Measurements from ENCODE around the gene NFIB. TPM values are rescaled to one million over a fixed set of nuclear protein-coding genes. Genes with fewer than 3 reads are reported as not detected.

Gene NFIB
- total RNA-seq, 1 experiment from 2014 or later, result 18.6 TPM

GRCh38 chr9:14158136-14158813 lies 155.7 kb downstream of the NFIB start:
- ChIA-PET POLR2A (ENCODE audit: unreplicated experiment) (no interaction called here), CTCF (interaction anchor here (0.7 kb wide), 1 partner anchor 49 kb away, joined by 7 read pairs; no protein-coding TSS in a partner anchor)
- no peaks in the 10 kb centered on the region for H3K36me3 ChIP-seq (ENCODE audit: low read depth, low read length)
- intact Hi-C loops (cut with micrococcal nuclease), result no loop called here
- no peaks in the 10 kb centered on the region for H3K27me3 ChIP-seq (ENCODE audit: low read length)
- BruUV-seq (replicated peaks), result no TSS peak
- H3K9me3 ChIP-seq (ENCODE audit: low read length), result no peaks in the 10 kb centered on the region
- ATAC-seq (peak; percentile 76), DNase-seq (peak; percentile 53)
- H3K4me3 ChIP-seq (ENCODE audit: low read length), result no peak overlapping the region
- H3K4me1 ChIP-seq (ENCODE audit: insufficient read depth, low read length), result peaks cover 21% of the 10 kb centered on the region
- H3K79me2 ChIP-seq (ENCODE audit: low read length), result 0 out of 2 replicates have a peak, but pooled peaks cover 6% of the 10 kb centered on the region
- H3K9ac ChIP-seq (ENCODE audit: low read length), result no peak overlapping the region
- H3K4me2 ChIP-seq (ENCODE audit: low read length), result peak overlapping the region; percentile 18
- H3K27ac ChIP-seq (ENCODE audit: low read length), result peak overlapping the region; percentile 84
- no peaks in the 10 kb centered on the region for H3F3A ChIP-seq (ENCODE audit: low read length, unreplicated experiment)
- H4K20me1 ChIP-seq (ENCODE audit: low read length), result no peaks in the 10 kb centered on the region
- H3K9me2 ChIP-seq (replicated peaks; ENCODE audit: low read length), result no peaks in the 10 kb centered on the region
- TF ChIP-seq, protein P1, sequence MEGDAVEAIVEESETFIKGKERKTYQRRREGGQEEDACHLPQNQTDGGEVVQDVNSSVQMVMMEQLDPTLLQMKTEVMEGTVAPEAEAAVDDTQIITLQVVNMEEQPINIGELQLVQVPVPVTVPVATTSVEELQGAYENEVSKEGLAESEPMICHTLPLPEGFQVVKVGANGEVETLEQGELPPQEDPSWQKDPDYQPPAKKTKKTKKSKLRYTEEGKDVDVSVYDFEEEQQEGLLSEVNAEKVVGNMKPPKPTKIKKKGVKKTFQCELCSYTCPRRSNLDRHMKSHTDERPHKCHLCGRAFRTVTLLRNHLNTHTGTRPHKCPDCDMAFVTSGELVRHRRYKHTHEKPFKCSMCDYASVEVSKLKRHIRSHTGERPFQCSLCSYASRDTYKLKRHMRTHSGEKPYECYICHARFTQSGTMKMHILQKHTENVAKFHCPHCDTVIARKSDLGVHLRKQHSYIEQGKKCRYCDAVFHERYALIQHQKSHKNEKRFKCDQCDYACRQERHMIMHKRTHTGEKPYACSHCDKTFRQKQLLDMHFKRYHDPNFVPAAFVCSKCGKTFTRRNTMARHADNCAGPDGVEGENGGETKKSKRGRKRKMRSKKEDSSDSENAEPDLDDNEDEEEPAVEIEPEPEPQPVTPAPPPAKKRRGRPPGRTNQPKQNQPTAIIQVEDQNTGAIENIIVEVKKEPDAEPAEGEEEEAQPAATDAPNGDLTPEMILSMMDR (conservative IDR thresholded peaks at IDR 0.05; ENCODE audit: low read depth, low read length), result no peak
- TF ChIP-seq EZH2 (IDR thresholded peaks at IDR 0.05; ENCODE audit: low read length, unreplicated experiment) (no peak), EZH2phosphoT487 (IDR thresholded peaks at IDR 0.05; ENCODE audit: borderline replicate concordance, low read length) (no peak)
- no peak overlapping the region for H2AFZ ChIP-seq (ENCODE audit: low read length)

DNA sequence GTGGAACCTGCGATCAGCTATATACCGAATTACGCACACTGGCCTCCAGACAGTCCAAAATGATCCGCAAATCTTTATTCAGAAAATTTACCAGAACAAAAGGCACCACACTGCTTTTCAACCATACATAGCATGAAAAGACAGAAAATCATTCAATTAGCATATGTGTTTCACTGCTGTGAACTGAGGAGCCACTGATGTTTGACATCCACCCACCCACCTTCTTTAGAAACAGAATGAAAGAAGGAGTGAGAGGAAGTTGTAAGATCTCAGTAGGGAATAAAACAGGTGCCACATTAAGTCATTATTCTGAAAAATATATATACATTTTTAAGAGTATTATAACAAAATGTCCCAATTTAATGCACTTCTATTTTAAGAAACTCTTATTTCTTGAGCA lies 156.8 kb downstream of the NFIB start:
- no TSS peak for BruUV-seq (replicated peaks)
- H3K9me3 ChIP-seq (ENCODE audit: low read length), result no peaks in the 10 kb centered on the region
- H3K4me3 ChIP-seq (ENCODE audit: low read length), result no peak overlapping the region
- H3K9ac ChIP-seq (ENCODE audit: low read length), result no peak overlapping the region
- ATAC-seq, result no peak
- H3K4me2 ChIP-seq (ENCODE audit: low read length), result no peak overlapping the region
- no peaks in the 10 kb centered on the region for H3F3A ChIP-seq (ENCODE audit: low read length, unreplicated experiment)
- H3K27ac ChIP-seq (ENCODE audit: low read length), result no peak overlapping the region
- no peak overlapping the region for H2AFZ ChIP-seq (ENCODE audit: low read length)
- no peaks in the 10 kb centered on the region for H3K36me3 ChIP-seq (ENCODE audit: low read depth, low read length)
- no peaks in the 10 kb centered on the region for H4K20me1 ChIP-seq (ENCODE audit: low read length)
- H3K79me2 ChIP-seq (ENCODE audit: low read length), result 0 out of 2 replicates have a peak, but pooled peaks cover 6% of the 10 kb centered on the region
- H3K4me1 ChIP-seq (ENCODE audit: insufficient read depth, low read length), result peaks cover 21% of the 10 kb centered on the region
- POLR2A ChIA-PET (ENCODE audit: unreplicated experiment), result no interaction called here
- no peaks in the 10 kb centered on the region for H3K9me2 ChIP-seq (replicated peaks; ENCODE audit: low read length)
- DNase-seq, result no peak
- CTCF ChIA-PET, result interaction anchor here (0.7 kb wide), 1 partner anchor 48 kb away, joined by 7 read pairs; no protein-coding TSS in a partner anchor
- TF ChIP-seq EZH2 (IDR thresholded peaks at IDR 0.05; ENCODE audit: low read length, unreplicated experiment) (no peak), EZH2phosphoT487 (IDR thresholded peaks at IDR 0.05; ENCODE audit: borderline replicate concordance, low read length) (no peak)
- TF ChIP-seq, protein P1 (conservative IDR thresholded peaks at IDR 0.05; ENCODE audit: low read depth, low read length), result no peak
- no peaks in the 10 kb centered on the region for H3K27me3 ChIP-seq (ENCODE audit: low read length)
- intact Hi-C loops (cut with micrococcal nuclease), result no loop called here

DNA sequence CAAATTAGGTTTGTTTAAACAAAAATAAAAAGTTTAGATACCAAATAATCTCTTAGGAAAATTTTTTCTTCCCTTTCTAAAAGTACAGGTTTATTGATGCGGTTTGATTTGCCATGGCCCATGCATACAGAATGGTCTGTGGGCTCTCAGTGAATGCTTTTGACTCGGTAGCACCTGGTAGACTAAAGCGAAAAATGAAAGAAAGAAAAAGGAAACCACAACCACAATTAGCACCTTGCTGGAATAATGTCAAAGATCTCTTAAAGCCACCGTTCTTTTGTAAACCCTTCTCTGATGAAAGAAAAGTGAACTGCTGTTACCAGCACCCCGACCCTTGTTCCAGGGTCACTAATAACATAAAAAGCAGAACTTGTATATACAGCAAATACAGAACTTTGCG lies 157.9 kb downstream of the NFIB start:
- TF ChIP-seq EZH2 (IDR thresholded peaks at IDR 0.05; ENCODE audit: low read length, unreplicated experiment) (no peak), EZH2phosphoT487 (IDR thresholded peaks at IDR 0.05; ENCODE audit: borderline replicate concordance, low read length) (no peak)
- TF ChIP-seq, protein P1 (conservative IDR thresholded peaks at IDR 0.05; ENCODE audit: low read depth, low read length), result no peak
- ChIA-PET POLR2A (ENCODE audit: unreplicated experiment) (no interaction called here), CTCF (no interaction called here)
- Histone ChIP-seq H2AFZ (ENCODE audit: low read length) (no peak overlapping the region), H3K4me3 (ENCODE audit: low read length) (no peak overlapping the region), H3K9ac (ENCODE audit: low read length) (no peak overlapping the region), H3K9me3 (ENCODE audit: low read length) (no peaks in the 10 kb centered on the region), H4K20me1 (ENCODE audit: low read length) (no peaks in the 10 kb centered on the region), H3K9me2 (replicated peaks; ENCODE audit: low read length) (no peaks in the 10 kb centered on the region), H3K79me2 (ENCODE audit: low read length) (0 out of 2 replicates have a peak, but pooled peaks cover 6% of the 10 kb centered on the region), H3K36me3 (ENCODE audit: low read depth, low read length) (no peaks in the 10 kb centered on the region), H3F3A (ENCODE audit: low read length, unreplicated experiment) (no peaks in the 10 kb centered on the region), H3K27me3 (ENCODE audit: low read length) (no peaks in the 10 kb centered on the region), H3K4me1 (ENCODE audit: insufficient read depth, low read length) (peaks cover 21% of the 10 kb centered on the region), H3K4me2 (ENCODE audit: low read length) (no peak overlapping the region), H3K27ac (ENCODE audit: low read length) (no peak overlapping the region)
- ATAC-seq (no peak), DNase-seq (no peak)
- no TSS peak for BruUV-seq (replicated peaks)
- intact Hi-C loops (cut with micrococcal nuclease), result no loop called here

Data from PC-3 (cell line).